Spinal cord (tissue), 10 donors: ENCODE measurements around the gene THADA. TPM values are rescaled to one million over a fixed set of nuclear protein-coding genes. Genes with fewer than 3 reads are reported as not detected.
A peak's percentile ranks its signal among the peaks of the same experiment; 100 is the strongest.

Source experiments
- DNase-seq, 6 donors: peaks; one replicate each; pipeline versions ENCODE4 v3.0.0 to v3.0.0-alpha.2; 2013 to 2015; ENCODE audit warnings: low spot score in 6 of 6, low read depth in 4 of 6
- H3K27ac ChIP-seq: one replicate; pipeline ENCODE4 v1.5.1; 2013; ENCODE audit warnings: low read depth, low read length, control low read depth
- H3K27me3 ChIP-seq: one replicate; pipeline ENCODE4 v1.6.1; 2013; ENCODE audit warnings: low read length; ENCODE audit not compliant: control insufficient read depth, insufficient read depth
- H3K36me3 ChIP-seq: one replicate; pipeline ENCODE4 v1.6.1; 2013; ENCODE audit warnings: low read length; ENCODE audit not compliant: control insufficient read depth, insufficient read depth
- H3K4me1 ChIP-seq: one replicate; pipeline ENCODE4 v1.6.1; 2013; ENCODE audit warnings: low read length; ENCODE audit not compliant: control insufficient read depth, insufficient read depth
- H3K4me3 ChIP-seq: one replicate; pipeline ENCODE4 v1.5.1; 2013; ENCODE audit warnings: low read depth, low read length, control low read depth
- H3K9me3 ChIP-seq: one replicate; pipeline ENCODE4 v1.6.1; 2013; ENCODE audit warnings: low read length; ENCODE audit not compliant: control insufficient read depth, insufficient read depth
- WGBS: methylation state at CpG from one replicate; pipeline ENCODE4 v1.1.5; 2013; ENCODE audit warnings: missing lambda C conversion rate; ENCODE audit not compliant: insufficient coverage; 5-methylcytosine and 5-hydroxymethylcytosine counted together
- polyA plus RNA-seq, 2 donors: library from polyadenylated mRNA; unstranded; fragments of 120-200 nt; gene quantifications; one replicate each; pipeline ENCODE4 v1.2.1, GENCODE V29; 2013; ENCODE audit not compliant: insufficient read length in 2 of 2
- total RNA-seq, 2 donors: library from RNA; depleted of rRNA in 1 of 2; stranded (reverse); fragments of 120-200 nt in 1 of 2; fragments of >200 nt in 1 of 2; gene quantifications; one replicate each; pipeline versions ENCODE4 v1.2.3 to v1.2.4, GENCODE V29; 2013 to 2014
- donor health status: healthy.

The THADA gene
- total and polyA plus RNA-seq, 4 donors, result 16.5 to 44.8 (median 21.5) TPM

GRCh38 chr2:43227830-43228281 lies 368.0 kb downstream of the THADA start:
- no peak for DNase-seq
- Histone ChIP-seq H3K36me3 (peaks cover 24% of the 10 kb centered on the region), H3K4me3 (peak overlapping the region; percentile 83), H3K27me3 (peaks cover 13% of the 10 kb centered on the region), H3K27ac (peak overlapping the region; percentile 99), H3K9me3 (no peaks in the 10 kb centered on the region), H3K4me1 (peaks cover 19% of the 10 kb centered on the region)
- WGBS, result 4% methylated on average over 9 of the region's 10 CpGs

GRCh38 chr2:43226955-43227829 lies 368.6 kb downstream of the THADA start:
- peak overlapping the region; percentile 99 for H3K27ac ChIP-seq
- H3K4me3 ChIP-seq, result peak overlapping the region; percentile 83

GRCh38 chr2:43226558-43226954 lies 369.3 kb downstream of the THADA start, which contains the start of gene ZFP36L2:
ZFP36L2 (minus strand) TSS chr2:43226606; CDS start chr2:43226315, 291 bp downstream.
- Histone ChIP-seq H3K4me3 (peak within 1 kb of the TSS; percentile 91), H3K36me3 (peaks cover 22% of the 10 kb centered on the region), H3K27ac (peak within 1 kb of the TSS; percentile 99), H3K27me3 (peaks cover 13% of the 10 kb centered on the region), H3K4me1 (peaks cover 26% of the 10 kb centered on the region), H3K9me3 (no peaks in the 10 kb centered on the region)
- peak in 5 of 6 donors; percentile 76 to 97 (median 86) for DNase-seq
- under 1% methylated on average over 58 of the region's 58 CpGs for WGBS

More at GRCh38 chr2:43226955-43227829, 368.6 kb downstream of the THADA start:
- Histone ChIP-seq H3K27me3 (peaks cover 13% of the 10 kb centered on the region), H3K36me3 (peaks cover 20% of the 10 kb centered on the region), H3K4me1 (peaks cover 20% of the 10 kb centered on the region), H3K9me3 (no peaks in the 10 kb centered on the region)
- WGBS, result under 1% methylated on average over 77 of the region's 77 CpGs
- DNase-seq, result peak in 2 of 6 donors; percentile 80 to 91

- under 1% methylated on average over 74 of the region's 80 CpGs for WGBS
- peaks cover 22% of the 10 kb centered on the region for H3K36me3 ChIP-seq
- peaks cover 13% of the 10 kb centered on the region for H3K27me3 ChIP-seq
- H3K4me1 ChIP-seq, result peaks cover 30% of the 10 kb centered on the region
- H3K4me3 ChIP-seq, result peak overlapping the region; percentile 91
- no peaks in the 10 kb centered on the region for H3K9me3 ChIP-seq
- H3K27ac ChIP-seq, result peak overlapping the region; percentile 98
- peak in 1 of 6 donors; percentile 50 for DNase-seq
Observed at GRCh38 chr2:43225788-43226557, 369.9 kb downstream of the THADA start.

GRCh38 chr2:43225093-43225787 lies 370.6 kb downstream of the THADA start:
- H3K27ac ChIP-seq, result peak overlapping the region; percentile 98
- under 1% methylated on average over 73 of the region's 74 CpGs for WGBS

GRCh38 chr2:43224571-43225092 lies 371.2 kb downstream of the THADA start:
- Histone ChIP-seq H3K9me3 (no peaks in the 10 kb centered on the region), H3K4me1 (peaks cover 38% of the 10 kb centered on the region), H3K27me3 (peaks cover 13% of the 10 kb centered on the region), H3K4me3 (peak overlapping the region; percentile 91), H3K36me3 (peaks cover 16% of the 10 kb centered on the region), H3K27ac (peak overlapping the region; percentile 98)
- under 1% methylated on average over 74 of the region's 74 CpGs for WGBS
- DNase-seq, result peak in 1 of 6 donors; percentile 14

More at GRCh38 chr2:43225093-43225787, 370.6 kb downstream of the THADA start:
- Histone ChIP-seq H3K27me3 (peaks cover 13% of the 10 kb centered on the region), H3K36me3 (peaks cover 16% of the 10 kb centered on the region), H3K9me3 (no peaks in the 10 kb centered on the region), H3K4me1 (peaks cover 32% of the 10 kb centered on the region), H3K4me3 (peak overlapping the region; percentile 91)
- DNase-seq, result peak in 2 of 6 donors; percentile 45 to 80

- no peaks in the 10 kb centered on the region for H3K9me3 ChIP-seq
- WGBS, result 1% methylated on average over 34 of the region's 41 CpGs
- peak in 2 of 6 donors; percentile 86 to 90 for DNase-seq
- peaks cover 13% of the 10 kb centered on the region for H3K27me3 ChIP-seq
- H3K27ac ChIP-seq, result peak overlapping the region; percentile 98
- peaks cover 43% of the 10 kb centered on the region for H3K4me1 ChIP-seq
- peak overlapping the region; percentile 79 for H3K4me3 ChIP-seq
- peaks cover 16% of the 10 kb centered on the region for H3K36me3 ChIP-seq
Observed at GRCh38 chr2:43224131-43224570, 371.7 kb downstream of the THADA start.

- Histone ChIP-seq H3K4me1 (peaks cover 48% of the 10 kb centered on the region), H3K9me3 (no peaks in the 10 kb centered on the region), H3K4me3 (peak overlapping the region; percentile 79), H3K27me3 (peaks cover 13% of the 10 kb centered on the region), H3K27ac (peak overlapping the region; percentile 98), H3K36me3 (peaks cover 16% of the 10 kb centered on the region)
- WGBS, result 33% methylated on average over 2 of the region's 4 CpGs
- DNase-seq, result peak in 2 of 6 donors; percentile 18 to 41
Observed at GRCh38 chr2:43223521-43224001, 372.3 kb downstream of the THADA start.
